GM20000 (cell line): ENCODE results near the gene DAGLA.

ENCODE experiments used
- DNase-seq: peaks from one replicate; pipeline ENCODE4 v3.0.0; 2012; ENCODE audit warnings: low spot score
- CTCF ChIP-seq: IDR thresholded peaks from 2 replicates; pipeline ENCODE4 v1.5.1; 2012; ENCODE audit warnings: mild to moderate bottlenecking, control low read depth; ENCODE audit errors: extremely low read depth, missing control alignments

The DAGLA gene

GRCh38 chr11:61732705-61733104 is 52.5 kb downstream of the DAGLA start:
- no peak for TF ChIP-seq CTCF
- no peak for DNase-seq

- peak; percentile 98 for TF ChIP-seq CTCF
- DNase-seq, result peak; percentile 95
Measured at GRCh38 chr11:61733120-61733978, 53.2 kb downstream of the DAGLA start.

- no peak for DNase-seq
- TF ChIP-seq CTCF, result no peak
Measured at GRCh38 chr11:61734767-61735166, 54.6 kb downstream of the DAGLA start.

GRCh38 chr11:61735391-61735790 is 55.2 kb downstream of the DAGLA start:
- DNase-seq, result no peak
- no peak for TF ChIP-seq CTCF

- TF ChIP-seq CTCF, result no peak
- no peak for DNase-seq
Measured at GRCh38 chr11:61736310-61736709, 56.1 kb downstream of the DAGLA start.

- DNase-seq, result no peak
- TF ChIP-seq CTCF, result peak; percentile 6
Measured at GRCh38 chr11:61737131-61737530, 56.9 kb downstream of the DAGLA start.

- no peak for TF ChIP-seq CTCF
- DNase-seq, result no peak
Measured at GRCh38 chr11:61737636-61738386, 57.6 kb downstream of the DAGLA start.
